GM12801 (cell line): ENCODE data around the gene SLC35A2.

Experiments
- TF ChIP-seq, protein P1 (sequence below): IDR thresholded peaks from one replicate; pipeline ENCODE4 v1.5.1; 2011; ENCODE audit warnings: control low read depth; ENCODE audit not compliant: insufficient read length; ENCODE audit errors: extremely low read depth

SLC35A2 gene

DNA sequence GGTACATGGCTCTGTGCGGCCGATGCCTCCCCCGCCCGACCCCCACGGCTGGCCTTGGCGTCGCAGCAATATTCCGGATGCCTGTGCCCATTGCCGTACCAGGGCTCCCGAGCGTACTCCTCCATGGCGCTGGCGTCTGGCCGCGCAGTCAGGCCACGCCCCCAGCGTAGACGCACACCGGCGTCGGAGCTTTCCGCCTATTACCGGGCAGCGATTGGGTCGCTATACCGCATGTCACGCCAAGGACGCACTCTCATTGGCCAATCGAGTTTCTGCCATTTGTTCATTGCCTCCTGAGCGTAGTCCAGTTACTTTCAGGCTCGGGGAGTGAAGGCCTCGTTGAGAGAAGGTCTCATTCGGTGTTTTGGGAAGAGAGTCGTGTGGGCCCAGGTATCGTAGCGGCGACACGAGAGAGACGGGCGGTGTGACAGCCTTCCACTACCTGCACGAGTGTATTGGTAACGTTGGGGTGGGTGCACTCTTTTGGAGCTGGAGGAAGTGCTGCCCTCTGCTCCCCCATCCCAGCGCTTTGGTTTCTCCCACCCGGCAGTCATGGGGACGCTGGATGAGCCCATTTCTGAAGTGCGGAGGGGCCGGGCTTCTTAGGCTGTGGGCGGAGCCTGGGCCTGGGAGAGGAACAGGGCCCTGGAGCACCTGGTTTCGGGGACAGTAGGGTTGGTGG lies 13.7 kb downstream of the SLC35A2 start, which contains the start of the genes PQBP1 and TIMM17B:
TSS of gene PQBP1 (plus strand) at position 306 of the 682 bp plus-strand sequence. CDS start 580 bp downstream, outside the sequence.
TSS of gene TIMM17B (minus strand) at position 144 of the 682 bp plus-strand sequence. CDS start at position 125, 19 bp downstream.
- TF ChIP-seq, protein P1, sequence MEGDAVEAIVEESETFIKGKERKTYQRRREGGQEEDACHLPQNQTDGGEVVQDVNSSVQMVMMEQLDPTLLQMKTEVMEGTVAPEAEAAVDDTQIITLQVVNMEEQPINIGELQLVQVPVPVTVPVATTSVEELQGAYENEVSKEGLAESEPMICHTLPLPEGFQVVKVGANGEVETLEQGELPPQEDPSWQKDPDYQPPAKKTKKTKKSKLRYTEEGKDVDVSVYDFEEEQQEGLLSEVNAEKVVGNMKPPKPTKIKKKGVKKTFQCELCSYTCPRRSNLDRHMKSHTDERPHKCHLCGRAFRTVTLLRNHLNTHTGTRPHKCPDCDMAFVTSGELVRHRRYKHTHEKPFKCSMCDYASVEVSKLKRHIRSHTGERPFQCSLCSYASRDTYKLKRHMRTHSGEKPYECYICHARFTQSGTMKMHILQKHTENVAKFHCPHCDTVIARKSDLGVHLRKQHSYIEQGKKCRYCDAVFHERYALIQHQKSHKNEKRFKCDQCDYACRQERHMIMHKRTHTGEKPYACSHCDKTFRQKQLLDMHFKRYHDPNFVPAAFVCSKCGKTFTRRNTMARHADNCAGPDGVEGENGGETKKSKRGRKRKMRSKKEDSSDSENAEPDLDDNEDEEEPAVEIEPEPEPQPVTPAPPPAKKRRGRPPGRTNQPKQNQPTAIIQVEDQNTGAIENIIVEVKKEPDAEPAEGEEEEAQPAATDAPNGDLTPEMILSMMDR, result no peak

DNA sequence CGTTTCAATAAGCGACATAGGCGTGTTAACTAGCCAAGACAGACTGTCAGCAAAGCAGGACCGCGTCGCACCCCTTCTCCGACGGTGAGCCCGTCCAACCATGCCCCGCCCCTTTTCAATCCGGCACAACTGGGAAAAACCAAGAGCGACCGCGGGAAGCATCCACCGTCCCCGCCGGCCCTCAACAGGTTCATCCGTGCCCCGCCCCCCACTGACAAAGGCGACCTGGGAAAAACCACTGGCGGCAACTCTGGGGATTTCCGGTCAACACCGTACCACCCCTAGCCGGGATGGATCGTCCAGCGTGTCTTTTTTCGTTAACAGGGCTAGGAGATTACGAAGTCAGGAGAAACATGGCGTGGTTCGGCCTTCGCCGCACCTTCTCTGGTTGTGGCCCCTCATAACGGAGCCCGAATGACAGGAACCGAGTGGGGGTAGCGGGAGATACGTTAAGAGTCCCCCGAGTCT lies 14.3 kb downstream of the SLC35A2 start:
- TF ChIP-seq, protein P1, result no peak

DNA sequence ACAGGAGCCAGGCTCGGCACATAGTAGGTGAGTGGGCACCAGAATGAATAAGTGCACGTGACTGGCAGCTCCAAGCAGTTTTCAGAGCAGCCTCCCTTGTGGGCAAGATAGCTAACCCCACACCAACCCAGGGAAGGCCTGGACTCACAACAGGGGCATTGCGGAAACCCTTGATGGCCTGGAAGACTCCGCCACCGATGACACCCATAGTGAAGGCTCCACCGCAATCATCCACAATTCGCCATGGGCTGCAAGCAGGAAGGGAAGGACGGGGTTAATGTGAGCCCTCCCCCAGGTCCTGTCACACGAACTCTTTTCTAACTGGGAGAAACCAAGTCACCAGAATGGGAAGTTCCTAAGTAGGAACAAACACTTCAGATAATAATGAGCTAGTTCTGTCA lies 14.8 kb downstream of the SLC35A2 start:
- TF ChIP-seq, protein P1, result no peak

DNA sequence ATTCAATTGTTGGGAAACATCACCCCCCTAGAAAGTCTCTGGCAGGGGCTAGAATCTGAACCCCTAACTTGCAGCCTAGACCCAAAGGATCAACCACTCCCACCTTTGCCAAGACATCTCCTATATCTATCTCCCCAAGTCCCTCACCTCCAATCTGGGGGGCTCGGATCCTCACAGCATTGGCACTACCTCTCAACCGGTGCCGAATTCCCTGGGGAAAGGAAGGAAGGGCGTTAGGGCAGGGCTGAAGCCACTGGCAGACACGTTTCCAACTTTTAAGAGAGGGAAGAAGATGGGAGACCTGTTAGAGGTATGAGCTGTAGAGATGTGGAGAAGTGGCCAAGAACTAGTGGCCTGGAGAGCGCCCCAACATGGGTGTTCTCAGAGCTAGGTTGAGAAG lies 16.6 kb downstream of the SLC35A2 start:
- TF ChIP-seq, protein P1, result no peak

DNA sequence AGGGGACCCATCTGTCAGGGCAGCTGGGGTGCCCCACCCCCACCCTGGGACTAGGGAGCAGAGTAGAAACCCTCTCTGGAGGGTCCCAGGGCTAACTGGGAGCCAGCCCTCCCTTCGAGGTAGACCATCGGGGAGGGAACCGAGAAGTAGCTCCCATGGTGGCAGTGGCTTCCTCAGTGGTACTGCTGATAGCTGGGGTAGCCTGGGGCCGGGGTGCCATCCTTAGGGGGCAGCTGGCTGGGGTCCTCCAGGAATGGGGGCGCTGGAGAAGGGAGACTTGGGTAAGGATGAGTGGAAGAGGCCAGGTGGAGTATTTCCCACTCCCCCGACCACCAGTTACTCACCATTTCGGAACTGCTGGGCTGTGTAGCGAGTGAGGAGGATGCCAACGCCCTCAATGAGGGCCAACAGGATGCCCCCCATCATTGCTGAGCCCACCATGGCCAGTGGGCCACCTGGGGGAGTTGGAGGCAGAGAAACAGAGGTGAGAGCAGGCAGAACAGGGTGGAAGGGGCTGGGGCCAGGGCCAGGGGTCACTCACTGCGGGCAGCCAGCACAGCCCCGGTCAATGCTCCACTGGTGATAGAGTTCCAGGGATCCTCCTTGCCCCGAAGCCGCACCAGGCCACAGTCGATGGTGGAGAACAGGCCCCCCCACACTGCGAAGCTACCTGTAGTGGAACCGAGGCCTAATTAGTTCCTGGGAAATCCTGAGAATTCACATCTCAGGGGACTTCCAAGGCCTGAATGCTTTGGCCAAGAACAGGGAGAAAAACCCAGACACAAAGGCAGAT lies 17.7 kb downstream of the SLC35A2 start:
- TF ChIP-seq, protein P1, result no peak

DNA sequence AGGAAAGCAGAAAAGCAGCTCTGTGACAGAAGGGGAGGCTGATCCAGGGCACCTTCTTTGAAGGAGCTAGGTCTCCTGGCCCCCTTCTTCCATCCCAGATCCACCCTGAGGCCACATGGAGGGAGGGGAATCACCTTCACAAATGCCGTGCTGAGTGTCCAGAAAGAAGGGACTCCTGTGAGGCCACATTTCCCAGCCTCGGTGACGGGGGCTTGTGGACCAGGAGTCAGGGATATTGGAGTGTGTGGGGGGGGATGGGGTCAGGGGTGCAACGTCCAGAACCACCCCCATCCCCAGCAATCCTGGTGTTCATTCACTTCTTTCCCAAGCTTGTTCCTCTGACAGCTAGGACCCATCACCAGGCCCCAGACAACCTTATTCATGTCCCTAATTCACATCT lies 18.6 kb downstream of the SLC35A2 start:
- TF ChIP-seq, protein P1, result no peak
